ENCODE results near the gene CDYL. TPM values are rescaled to one million over a fixed set of nuclear protein-coding genes. Genes with fewer than 3 reads are reported as not detected.

Gene CDYL
- total RNA-seq, 1 experiment from 2014 or later, result 38.4 TPM

GRCh38 chr6:4961322-4962168 is 185.3 kb downstream of the CDYL start:
- Histone ChIP-seq H3F3A (ENCODE audit: low read length, unreplicated experiment) (no peaks in the 10 kb centered on the region), H3K4me1 (ENCODE audit: insufficient read depth, low read length) (no peaks in the 10 kb centered on the region), H3K4me3 (ENCODE audit: low read length) (no peak overlapping the region), H3K36me3 (ENCODE audit: low read depth, low read length) (no peaks in the 10 kb centered on the region), H4K20me1 (ENCODE audit: low read length) (no peaks in the 10 kb centered on the region), H3K9me3 (ENCODE audit: low read length) (no peaks in the 10 kb centered on the region), H3K27ac (ENCODE audit: low read length) (no peak overlapping the region), H3K4me2 (ENCODE audit: low read length) (no peak overlapping the region), H3K79me2 (ENCODE audit: low read length) (no peaks in the 10 kb centered on the region), H3K9me2 (replicated peaks; ENCODE audit: low read length) (no peaks in the 10 kb centered on the region), H3K9ac (ENCODE audit: low read length) (no peak overlapping the region), H3K27me3 (ENCODE audit: low read length) (no peaks in the 10 kb centered on the region), H2AFZ (ENCODE audit: low read length) (no peak overlapping the region)
- peak; percentile 29; the same call in 1 of the 2 replicates for ATAC-seq
- BruUV-seq (replicated peaks), result no TSS peak
- POLR2A ChIA-PET (ENCODE audit: unreplicated experiment), result no interaction called here
- intact Hi-C loops (cut with micrococcal nuclease), result no loop called here
- CTCF ChIA-PET, result no interaction called here
- no peak for TF ChIP-seq EZH2phosphoT487 (IDR thresholded peaks at IDR 0.05; ENCODE audit: borderline replicate concordance, low read length)
- no peak for TF ChIP-seq EZH2 (IDR thresholded peaks at IDR 0.05; ENCODE audit: low read length, unreplicated experiment)
- TF ChIP-seq CTCF (conservative IDR thresholded peaks at IDR 0.05; ENCODE audit: low read depth, low read length), result no peak
- DNase-seq, result peak; percentile 16

- POLR2A ChIA-PET (ENCODE audit: unreplicated experiment), result no interaction called here
- H3K9me3 ChIP-seq (ENCODE audit: low read length), result no peaks in the 10 kb centered on the region
- no peaks in the 10 kb centered on the region for H3K9me2 ChIP-seq (replicated peaks; ENCODE audit: low read length)
- no peak overlapping the region for H3K27ac ChIP-seq (ENCODE audit: low read length)
- H3F3A ChIP-seq (ENCODE audit: low read length, unreplicated experiment), result no peaks in the 10 kb centered on the region
- TF ChIP-seq EZH2 (IDR thresholded peaks at IDR 0.05; ENCODE audit: low read length, unreplicated experiment), result no peak
- no peak for TF ChIP-seq EZH2phosphoT487 (IDR thresholded peaks at IDR 0.05; ENCODE audit: borderline replicate concordance, low read length)
- TF ChIP-seq CTCF (conservative IDR thresholded peaks at IDR 0.05; ENCODE audit: low read depth, low read length), result no peak
- no peak overlapping the region for H3K9ac ChIP-seq (ENCODE audit: low read length)
- no peaks in the 10 kb centered on the region for H3K27me3 ChIP-seq (ENCODE audit: low read length)
- no peak overlapping the region for H2AFZ ChIP-seq (ENCODE audit: low read length)
- intact Hi-C loops (cut with micrococcal nuclease), result no loop called here
- DNase-seq, result no peak
- no peaks in the 10 kb centered on the region for H3K79me2 ChIP-seq (ENCODE audit: low read length)
- no peaks in the 10 kb centered on the region for H3K4me1 ChIP-seq (ENCODE audit: insufficient read depth, low read length)
- no peak overlapping the region for H3K4me2 ChIP-seq (ENCODE audit: low read length)
- no peak for ATAC-seq
- CTCF ChIA-PET, result no interaction called here
- no peaks in the 10 kb centered on the region for H4K20me1 ChIP-seq (ENCODE audit: low read length)
- no peaks in the 10 kb centered on the region for H3K36me3 ChIP-seq (ENCODE audit: low read depth, low read length)
- no TSS peak for BruUV-seq (replicated peaks)
- H3K4me3 ChIP-seq (ENCODE audit: low read length), result no peak overlapping the region
Observed at GRCh38 chr6:4962905-4963304, 186.7 kb downstream of the CDYL start.

Measured in PC-3 (cell line).